Heart left ventricle (tissue), 13 donors: ENCODE results near the gene INHBE.

Source experiments
- CTCF ChIP-seq, 12 donors: fragments of 200-600 bp; sonication (generic) in 4 of 12; IDR thresholded peaks; one replicate each; pipeline versions ENCODE4 v1.5.0 to v1.8.0; 2018 to 2022; ENCODE audit warnings: antibody characterized with exemption in 12 of 12, mild to moderate bottlenecking in 5 of 12
- POLR2A ChIP-seq, 2 donors: fragments of 450-650 bp; IDR thresholded peaks; one replicate each; pipeline ENCODE4 v1.6.1; 2017; ENCODE audit warnings: antibody characterized with exemption in 2 of 2, mild to moderate bottlenecking in 2 of 2, moderate library complexity in 2 of 2
- donor health status: ischemic (EF 13 %, LVEDD 7.1; RV severe dilation, severe dysfunction).
- donor health status: DM: no; HTN: yes; CAD: no.
- donor health status: DM: no; HTN: no; CAD: no.
- donor health status: ischemic (EF 25% LVEDD 6.9; RV normal size, moderate dysfunction).
- donor health status: ischemic (EF 25% LVEDD 5.7; RV mildly dilated, moderate dysfunction).
- donor health status: ischemic (EF 35%, LVEDD 5.7; RV mildly dilated, moderate dysfunction).
- donor health status: nonischemic (EF 11% LVEDD 7.7; RV severe dilation, severe dysfunction).
- donor health status: DM: yes; HTN: yes; CAD: no.
- donor health status: PGD.
- donor health status: ischemic (EF 29% LVEDD 5.4; RV normal size, mild dysfunction).
- donor health status: nonischemic (EF 23%, LVEDD 6.1; RV moderate dilation, normal function).

GRCh38 chr12:57473392-57473791 lies 18.3 kb downstream of the INHBE start:
- no peak for TF ChIP-seq CTCF (IDR thresholded peaks at IDR 0.05)
- TF ChIP-seq POLR2A (IDR thresholded peaks at IDR 0.05) = no peak
